Sigmoid colon (tissue), 7 donors: ENCODE results near the gene FAM180B. TPM values are rescaled to one million over a fixed set of nuclear protein-coding genes. Genes with fewer than 3 reads are reported as not detected.

Source experiments
- DNase-seq: peaks from one replicate; pipeline ENCODE4 v3.0.0-alpha.2; 2019
- H3K27ac ChIP-seq, 4 donors: fragments of 200-600 bp; sonication (generic); one replicate each; pipeline ENCODE4 v1.5.1; 2016 to 2019; ENCODE audit warnings: mild to moderate bottlenecking in 1 of 4
- H3K27me3 ChIP-seq, 3 donors: fragments of 200-600 bp; sonication (generic); one replicate each; pipeline ENCODE4 v1.5.1; 2019; ENCODE audit warnings: mild to moderate bottlenecking in 1 of 3
- H3K36me3 ChIP-seq, 4 donors: fragments of 200-600 bp; sonication (generic); one replicate each; pipeline ENCODE4 v1.5.1; 2016 to 2019
- H3K4me1 ChIP-seq, 4 donors: fragments of 200-600 bp; sonication (generic); one replicate each; pipeline ENCODE4 v1.5.1; 2017 to 2019
- H3K4me3 ChIP-seq, 4 donors: fragments of 200-600 bp; sonication (generic); one replicate each; pipeline ENCODE4 v1.5.1; 2017 to 2019; ENCODE audit warnings: mild to moderate bottlenecking in 2 of 4, moderate library complexity in 1 of 4
- H3K9me3 ChIP-seq, 4 donors: fragments of 200-600 bp in 3 of 4; sonication (generic) in 3 of 4; one replicate each; pipeline versions ENCODE4 v1.5.1 to v1.6.1; 2013 to 2019
- CTCF ChIP-seq, 4 experiments: fragments of 450-650 bp in 3 of 4; fragments of 200-600 bp in 1 of 4; IDR thresholded peaks; one replicate each; pipeline ENCODE4 v1.5.1; 2016 to 2019; ENCODE audit warnings: antibody characterized with exemption in 4 of 4, mild to moderate bottlenecking in 3 of 4, moderate library complexity in 2 of 4
- EP300 ChIP-seq, 4 donors: sonication (generic); formaldehyde crosslinking; IDR thresholded peaks; one replicate each; pipeline ENCODE4 v1.6.1; 2017; ENCODE audit warnings: antibody characterized with exemption in 4 of 4
- POLR2A ChIP-seq, 2 donors: fragments of 450-650 bp; IDR thresholded peaks; one replicate each; pipeline ENCODE4 v1.6.1; 2016; ENCODE audit warnings: antibody characterized with exemption in 2 of 2, mild to moderate bottlenecking in 2 of 2, moderate library complexity in 2 of 2
- POLR2AphosphoS5 ChIP-seq, 4 donors: sonication (generic); formaldehyde crosslinking; IDR thresholded peaks; one replicate each; pipeline ENCODE4 v1.6.1; 2017; ENCODE audit warnings: antibody characterized with exemption in 4 of 4
- WGBS, 2 donors: extraction: QIAGEN DNeasy Blood & Tissue Kit; methylation state at CpG; one replicate each; pipeline ENCODE4 v1.1.7; 2013; 5-methylcytosine and 5-hydroxymethylcytosine counted together
- intact Hi-C: fragments of 100-400 bp; cut with DNase I; formaldehyde crosslinking; loops from one replicate; pipeline ENCODE4 v1.15.1; 2023
- polyA plus RNA-seq, 3 donors: library from polyadenylated mRNA; stranded (reverse); fragments of 200-250 nt; gene quantifications; one replicate each; pipeline ENCODE4 v1.2.3, GENCODE V29; 2013
- total RNA-seq, 4 donors: library from RNA; depleted of rRNA; stranded (reverse); fragments of >200 nt; gene quantifications; one replicate each; pipeline ENCODE4 v1.1.0, GENCODE V29; 2016
- donor health status: healthy with polysubstance abuse.
- donor health status: Bipolar disorder and iron deficiency.
- donor health status: healthy.

Gene FAM180B
- total and polyA plus RNA-seq, 7 donors = 0.12 to 1.4 (median 0.41) TPM; not detected in 2

- Histone ChIP-seq H3K36me3 (peaks cover 22 to 35% (median 24%) of the 10 kb centered on the region in 4 donors), H3K4me1 (peaks cover 0 to 14% (median 6%) of the 10 kb centered on the region in 4 donors), H3K4me3 (no peak overlapping the region), H3K9me3 (no peaks in the 10 kb centered on the region), H3K27ac (peak overlapping the region in 1 of 4 donors; percentile 27), H3K27me3 (peaks cover 0 to 20% (median 16%) of the 10 kb centered on the region in 3 donors)
- TF ChIP-seq POLR2AphosphoS5 (IDR thresholded peaks at IDR 0.05) = no peak
- TF ChIP-seq CTCF (IDR thresholded peaks at IDR 0.05) = no peak
- TF ChIP-seq EP300 (IDR thresholded peaks at IDR 0.05) = no peak
- no peak for TF ChIP-seq POLR2A (IDR thresholded peaks at IDR 0.05)
- WGBS, 2 donors = 66 to 73% methylated on average over 6 of the region's 6 CpGs
- DNase-seq = no peak
- intact Hi-C loops = no loop called here
Measured at GRCh38 chr11:47587039-47587716, 700 bp downstream of the FAM180B start.

DNA sequence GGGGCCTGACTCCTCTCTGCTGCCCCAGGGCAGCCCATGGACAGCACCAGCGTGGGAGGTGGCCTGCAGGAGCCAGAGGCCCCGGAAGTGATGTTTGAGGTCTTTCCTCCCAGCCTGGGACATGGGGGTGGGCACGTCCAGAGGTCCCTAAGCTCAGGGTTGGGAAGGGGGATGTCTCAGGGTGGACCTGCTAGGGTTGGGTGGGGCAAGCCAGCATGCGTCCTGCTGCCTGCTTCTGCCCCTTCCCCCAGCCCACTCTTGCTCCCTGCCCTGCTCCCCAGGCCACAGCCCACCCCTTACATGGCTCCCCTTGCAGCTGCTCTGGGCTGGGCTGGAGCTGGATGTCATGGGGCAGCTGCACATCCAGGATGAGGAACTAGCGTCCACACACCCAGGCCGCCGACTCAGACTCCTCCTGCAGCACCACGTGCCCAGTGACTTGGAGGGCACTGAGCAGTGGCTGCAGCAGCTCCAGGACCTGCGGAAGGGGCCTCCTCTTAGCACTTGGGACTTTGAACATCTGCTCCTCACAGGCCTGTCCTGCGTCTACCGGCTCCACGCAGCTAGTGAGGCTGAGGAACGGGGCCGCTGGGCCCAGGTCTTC, 1.3 kb downstream of the FAM180B start:
- intact Hi-C loops = no loop called here
- WGBS, 2 donors = 66 to 77% methylated on average over 14 of the region's 14 CpGs
- peak overlapping the region in 1 of 4 donors; percentile 27 for H3K27ac ChIP-seq

GRCh38 chr11:47589118-47589517, 2.6 kb downstream of the FAM180B start:
- Histone ChIP-seq H3K4me1 (peaks cover 0 to 25% (median 16%) of the 10 kb centered on the region in 4 donors), H3K27me3 (peaks cover 11 to 39% (median 36%) of the 10 kb centered on the region in 3 donors), H3K4me3 (peak overlapping the region; percentile 37 to 56 (median 46)), H3K36me3 (peaks cover 5 to 16% (median 6%) of the 10 kb centered on the region in 4 donors), H3K9me3 (no peaks in the 10 kb centered on the region), H3K27ac (peak overlapping the region in 3 of 4 donors; percentile 29 to 69 (median 51))
- DNase-seq = no peak
- TF ChIP-seq EP300 (IDR thresholded peaks at IDR 0.05) (no peak), POLR2A (IDR thresholded peaks at IDR 0.05) (no peak), CTCF (IDR thresholded peaks at IDR 0.05) (no peak), POLR2AphosphoS5 (IDR thresholded peaks at IDR 0.05) (no peak)
- 64 to 82% methylated on average over 11 of the region's 11 CpGs for WGBS, 2 donors
- intact Hi-C loops = no loop called here

More for the DNA sequence above, 1.3 kb downstream of the FAM180B start:
- DNase-seq = peak; percentile 82
- peaks cover 0 to 14% (median 6%) of the 10 kb centered on the region in 4 donors for H3K4me1 ChIP-seq
- no peak for TF ChIP-seq POLR2A (IDR thresholded peaks at IDR 0.05)
- peaks cover 16 to 29% (median 17%) of the 10 kb centered on the region in 4 donors for H3K36me3 ChIP-seq
- no peak overlapping the region for H3K4me3 ChIP-seq
- H3K9me3 ChIP-seq = no peaks in the 10 kb centered on the region
- peaks cover 0 to 26% (median 23%) of the 10 kb centered on the region in 3 donors for H3K27me3 ChIP-seq

- H3K9me3 ChIP-seq = no peaks in the 10 kb centered on the region
- peaks cover 0 to 28% (median 19%) of the 10 kb centered on the region in 4 donors for H3K4me1 ChIP-seq
- intact Hi-C loops = no loop called here
- DNase-seq = peak; percentile 79
- 35 to 63% methylated on average over 51 of the region's 51 CpGs for WGBS, 2 donors
- H3K36me3 ChIP-seq = peaks cover 0 to 11% (median 4%) of the 10 kb centered on the region in 4 donors
- TF ChIP-seq EP300 (IDR thresholded peaks at IDR 0.05) (no peak), POLR2A (IDR thresholded peaks at IDR 0.05) (no peak), CTCF (IDR thresholded peaks at IDR 0.05) (no peak), POLR2AphosphoS5 (IDR thresholded peaks at IDR 0.05) (no peak)
- H3K27ac ChIP-seq = peak overlapping the region; percentile 10 to 69 (median 40)
- H3K4me3 ChIP-seq = peak overlapping the region; percentile 37 to 56 (median 46)
- H3K27me3 ChIP-seq = peaks cover 15 to 44% (median 40%) of the 10 kb centered on the region in 3 donors
Measured at GRCh38 chr11:47589584-47589976, 3.1 kb downstream of the FAM180B start.
